PC-3 (cell line): ENCODE results near the gene GBP3. TPM values are rescaled to one million over a fixed set of nuclear protein-coding genes. Genes with fewer than 3 reads are reported as not detected.
"Not testable (repeated sequence)": the region's sequence is repeated elsewhere in the genome, so short reads cannot be mapped to it uniquely, and the experiment has no call there.

Source experiments
- ATAC-seq: fragments of 200-7000 bp; cut with Tn5 transposase; 2 replicates; pipeline ENCODE4 v1.9.1; 2020; ENCODE audit warnings: mild to moderate bottlenecking, moderate library complexity
- BruUV-seq: library from RNA; stranded (reverse); fragments of 400-500 nt; replicated peaks from 2 replicates; lab custom pipeline; 2021; lab: Mats Ljungman, UMichigan
- CTCF ChIA-PET: fragments of 300-600 bp; sonication (Branson Sonifier 250); formaldehyde crosslinking; loops from one replicate; lab custom pipeline; 2022; ENCODE audit warnings: antibody characterized with exemption; lab: Charles Lee
- POLR2A ChIA-PET: fragments of 300-600 bp; sonication (Branson Sonifier 250); formaldehyde crosslinking; loops from one replicate; lab custom pipeline; 2022; ENCODE audit warnings: antibody characterized with exemption; ENCODE audit not compliant: unreplicated experiment; lab: Charles Lee
- DNase-seq: peaks from one replicate; pipeline ENCODE4 v3.0.0-alpha.2; 2015
- H2AFZ ChIP-seq: fragments of 300-600 bp; sonication (generic); 2 replicates; pipeline ENCODE4 v1.6.0; 2016; ENCODE audit warnings: antibody characterized with exemption, low read length
- H3F3A ChIP-seq: fragments of 300-600 bp; sonication (generic); one replicate; pipeline ENCODE4 v1.6.0; 2017; ENCODE audit warnings: antibody characterized with exemption, low read length, control low read depth, mild to moderate bottlenecking; ENCODE audit not compliant: unreplicated experiment
- H3K27ac ChIP-seq: fragments of 300-600 bp; sonication (generic); 2 replicates; pipeline ENCODE4 v1.5.1; 2016; ENCODE audit warnings: mild to moderate bottlenecking, low read length
- H3K27me3 ChIP-seq: fragments of 300-600 bp; sonication (generic); 2 replicates; pipeline ENCODE4 v1.6.1; 2016; ENCODE audit warnings: low read length, mixed read lengths
- H3K36me3 ChIP-seq: fragments of 300-600 bp; sonication (generic); 2 replicates; pipeline ENCODE4 v1.6.1; 2016; ENCODE audit warnings: low read depth, mixed run types, low read length, mixed read lengths
- H3K4me1 ChIP-seq: fragments of 300-600 bp; sonication (generic); 2 replicates; pipeline ENCODE4 v1.5.1; 2016; ENCODE audit warnings: low read length; ENCODE audit not compliant: insufficient read depth
- H3K4me2 ChIP-seq: fragments of 300-600 bp; sonication (generic); 2 replicates; pipeline ENCODE4 v1.6.0; 2016; ENCODE audit warnings: low read length
- H3K4me3 ChIP-seq: fragments of 300-600 bp; sonication (generic); 2 replicates; pipeline ENCODE4 v1.5.1; 2016; ENCODE audit warnings: mild to moderate bottlenecking, low read length, mixed read lengths
- H3K79me2 ChIP-seq: fragments of 300-600 bp; sonication (generic); 2 replicates; pipeline ENCODE4 v1.6.1; 2017; ENCODE audit warnings: low read length, mixed read lengths
- H3K9ac ChIP-seq: fragments of 300-600 bp; sonication (generic); 2 replicates; pipeline ENCODE4 v1.6.0; 2016; ENCODE audit warnings: mild to moderate bottlenecking, low read length
- H3K9me2 ChIP-seq: fragments of 300-600 bp; sonication (generic); replicated peaks from 2 replicates; pipeline ENCODE4 v1.6.1; 2016; ENCODE audit warnings: mixed run types, low read length, mixed read lengths
- H3K9me3 ChIP-seq: fragments of 300-600 bp; sonication (generic); 2 replicates; pipeline ENCODE4 v1.6.1; 2016; ENCODE audit warnings: low read length, mixed read lengths
- H4K20me1 ChIP-seq: fragments of 300-600 bp; sonication (generic); 2 replicates; pipeline ENCODE4 v1.6.1; 2016; ENCODE audit warnings: low read length, mixed read lengths
- CTCF ChIP-seq: fragments of 300-600 bp; sonication (generic); conservative IDR thresholded peaks from 2 replicates; pipeline ENCODE4 v1.5.1; 2017; ENCODE audit warnings: antibody characterized with exemption, low read depth, mild to moderate bottlenecking, low read length
- EZH2 ChIP-seq: fragments of 300-600 bp; sonication (generic); IDR thresholded peaks from one replicate; pipeline ENCODE4 v1.6.1; 2017; ENCODE audit warnings: antibody characterized with exemption, mild to moderate bottlenecking, low read length; ENCODE audit not compliant: unreplicated experiment
- EZH2phosphoT487 ChIP-seq: fragments of 300-600 bp; sonication (generic); IDR thresholded peaks from 2 replicates; pipeline ENCODE4 v1.6.1; 2018; ENCODE audit warnings: mild to moderate bottlenecking, antibody characterized with exemption, low read length, borderline replicate concordance
- intact Hi-C: fragments of 100-400 bp; cut with micrococcal nuclease; formaldehyde crosslinking; loops from 2 replicates; pipeline ENCODE4 v1.9.0; 2023
- total RNA-seq: library from RNA; depleted of rRNA; stranded (reverse); fragments of >200 nt; gene quantifications from 2 replicates; pipeline ENCODE4 v1.2.3, GENCODE V29; 2014

GBP3 gene
- total RNA-seq, 1 experiment from 2014 or later = 23.3 TPM

GRCh38 chr1:89051955-89052312 lies 29.3 kb upstream of the GBP3 start:
- H3K4me3 ChIP-seq = no peak overlapping the region
- BruUV-seq = no TSS peak
- intact Hi-C loops = no loop called here
- no peaks in the 10 kb centered on the region for H4K20me1 ChIP-seq
- CTCF ChIA-PET = no interaction called here
- H3K27me3 ChIP-seq = no peaks in the 10 kb centered on the region
- H3K4me2 ChIP-seq = no peak overlapping the region
- DNase-seq (no peak), ATAC-seq (no peak)
- H3K4me1 ChIP-seq = peaks cover 14% of the 10 kb centered on the region; the same call in 1 of the 2 replicates
- H3K79me2 ChIP-seq = no peaks in the 10 kb centered on the region
- no peaks in the 10 kb centered on the region for H3K36me3 ChIP-seq
- H3K9me3 ChIP-seq = no peaks in the 10 kb centered on the region
- no peak overlapping the region for H2AFZ ChIP-seq
- TF ChIP-seq EZH2phosphoT487 = no peak
- TF ChIP-seq EZH2 = no peak
- no peak for TF ChIP-seq CTCF
- POLR2A ChIA-PET = no interaction called here
- no peaks in the 10 kb centered on the region for H3K9me2 ChIP-seq
- no peaks in the 10 kb centered on the region for H3F3A ChIP-seq
- H3K9ac ChIP-seq = no peak overlapping the region
- H3K27ac ChIP-seq = no peak overlapping the region

GRCh38 chr1:89051300-89051954 lies 28.8 kb upstream of the GBP3 start:
- Histone ChIP-seq H3K9me3 (no peaks in the 10 kb centered on the region), H3K9ac (no peak overlapping the region), H3K4me3 (no peak overlapping the region), H3K27me3 (no peaks in the 10 kb centered on the region), H3K27ac (no peak overlapping the region), H3F3A (no peaks in the 10 kb centered on the region), H3K4me1 (peaks cover 14% of the 10 kb centered on the region; the same call in 1 of the 2 replicates), H4K20me1 (no peaks in the 10 kb centered on the region), H3K9me2 (no peaks in the 10 kb centered on the region), H3K4me2 (no peak overlapping the region), H3K79me2 (no peaks in the 10 kb centered on the region), H2AFZ (no peak overlapping the region), H3K36me3 (no peaks in the 10 kb centered on the region)
- no peak for ATAC-seq
- no TSS peak for BruUV-seq
- no peak for DNase-seq
- TF ChIP-seq EZH2phosphoT487 = no peak
- TF ChIP-seq CTCF = no peak
- no peak for TF ChIP-seq EZH2
- CTCF ChIA-PET = no interaction called here
- intact Hi-C loops = no loop called here
- POLR2A ChIA-PET = no interaction called here

- H3K36me3 ChIP-seq = no peaks in the 10 kb centered on the region
- H2AFZ ChIP-seq = no peak overlapping the region
- BruUV-seq = no TSS peak
- no peaks in the 10 kb centered on the region for H3K27me3 ChIP-seq
- H3F3A ChIP-seq = no peaks in the 10 kb centered on the region
- no peak overlapping the region for H3K27ac ChIP-seq
- H3K9me2 ChIP-seq = no peaks in the 10 kb centered on the region
- no peaks in the 10 kb centered on the region for H3K79me2 ChIP-seq
- no peak for TF ChIP-seq EZH2
- TF ChIP-seq CTCF = no peak
- no peak for TF ChIP-seq EZH2phosphoT487
- ChIA-PET CTCF (no interaction called here), POLR2A (no interaction called here)
- peaks cover 12% of the 10 kb centered on the region; the same call in 1 of the 2 replicates for H3K4me1 ChIP-seq
- no peak overlapping the region for H3K4me2 ChIP-seq
- H3K4me3 ChIP-seq = no peak overlapping the region
- no peaks in the 10 kb centered on the region for H3K9me3 ChIP-seq
- no peak overlapping the region for H3K9ac ChIP-seq
- ATAC-seq (no peak), DNase-seq (no peak)
- intact Hi-C loops = no loop called here
- H4K20me1 ChIP-seq = no peaks in the 10 kb centered on the region
Observed at GRCh38 chr1:89050649-89051033, 28.0 kb upstream of the GBP3 start.

GRCh38 chr1:89049901-89050648 lies 27.4 kb upstream of the GBP3 start:
- not testable (repeated sequence) for ATAC-seq

More at GRCh38 chr1:89049901-89050648, 27.4 kb upstream of the GBP3 start:
- H3K9ac ChIP-seq, DNase-seq, H3K4me3 ChIP-seq, H3K27ac ChIP-seq, BruUV-seq, H3K9me3 ChIP-seq, intact Hi-C loops, H3K4me2 ChIP-seq, H3F3A ChIP-seq, H3K79me2 ChIP-seq, H3K27me3 ChIP-seq, POLR2A ChIA-PET, CTCF ChIA-PET, H4K20me1 ChIP-seq, H3K4me1 ChIP-seq, H2AFZ ChIP-seq, H3K36me3 ChIP-seq, H3K9me2 ChIP-seq: not testable (repeated sequence)
